PFSK-1 (cell line): ENCODE measurements around the gene RECQL5. TPM values are rescaled to one million over a fixed set of nuclear protein-coding genes. Genes with fewer than 3 reads are reported as not detected.
A peak's percentile ranks its signal among the peaks of the same experiment; 100 is the strongest.

ENCODE experiments used
- FOXP2 ChIP-seq: optimal IDR thresholded peaks from 2 replicates; pipeline ENCODE3; 2011; ENCODE audit warnings: borderline replicate concordance, control low read depth, inconsistent platforms; ENCODE audit not compliant: insufficient read depth; ENCODE audit errors: extremely low read length, extremely low read depth
- POLR2AphosphoS5 ChIP-seq: IDR thresholded peaks from 2 replicates; pipeline ENCODE4 v1.6.1; 2012; ENCODE audit warnings: low read depth, mild to moderate bottlenecking, control low read depth, low read length, moderate library complexity
- REST ChIP-seq, 2 experiments: IDR thresholded peaks; 2 replicates each; pipeline versions ENCODE4 v1.6.1 to v1.8.0; 2011 to 2012; ENCODE audit warnings: low read depth in 2 of 2, low read length in 2 of 2, control low read depth in 1 of 2, inconsistent platforms in 1 of 2, mild to moderate bottlenecking in 1 of 2, moderate library complexity in 1 of 2; ENCODE audit not compliant: insufficient read depth in 1 of 2
- SIN3A ChIP-seq: IDR thresholded peaks from 2 replicates; pipeline ENCODE4 v1.6.1; 2012; ENCODE audit warnings: mild to moderate bottlenecking, low read length, moderate library complexity, borderline replicate concordance; ENCODE audit not compliant: insufficient read depth
- TAF1 ChIP-seq: IDR thresholded peaks from 2 replicates; pipeline ENCODE4 v1.6.1; 2012; ENCODE audit warnings: low read length, control low read depth, borderline replicate concordance; ENCODE audit not compliant: insufficient read depth
- polyA plus RNA-seq: library from polyadenylated mRNA; unstranded; fragments of >200 nt; gene quantifications from one replicate; pipeline ENCODE4 v1.2.1, GENCODE V29; 2012; ENCODE audit warnings: low read depth, missing spikeins; ENCODE audit not compliant: insufficient read length

The RECQL5 gene
- 29.4 TPM for polyA plus RNA-seq

GRCh38 chr17:75666959-75667790, at the start of gene RECQL5, which contains the start of gene SAP30BP:
Gene RECQL5 (minus strand): TSS chr17:75667154. CDS start chr17:75666557, 597 bp downstream.
Gene SAP30BP (plus strand): TSS chr17:75667338. CDS start chr17:75667373, 35 bp downstream.
- no peak for TF ChIP-seq FOXP2
- peak; percentile 59; the same call in 1 of the 2 replicates for TF ChIP-seq SIN3A
- peak; percentile 31 to 32; a peak in 1 of 4 replicates for TF ChIP-seq REST (IDR thresholded peaks at IDR 0.05; ENCODE audit: insufficient read depth in 1 of 2, low read depth in 2 of 2, low read length in 2 of 2)
- peak; percentile 88; the same call in 1 of the 2 replicates for TF ChIP-seq TAF1
- TF ChIP-seq POLR2AphosphoS5, result peak; percentile 88

- TF ChIP-seq SIN3A, result no peak
- TF ChIP-seq REST (IDR thresholded peaks at IDR 0.05; ENCODE audit: insufficient read depth in 1 of 2, low read depth in 2 of 2, low read length in 2 of 2), result no peak
- TF ChIP-seq POLR2AphosphoS5, result no peak
- no peak for TF ChIP-seq TAF1
- no peak for TF ChIP-seq FOXP2
Measured at GRCh38 chr17:75712446-75712845, 45.5 kb upstream of the RECQL5 start.

- no peak for TF ChIP-seq POLR2AphosphoS5
- TF ChIP-seq FOXP2, result no peak
- TF ChIP-seq REST (IDR thresholded peaks at IDR 0.05; ENCODE audit: insufficient read depth in 1 of 2, low read depth in 2 of 2, low read length in 2 of 2), result no peak
- no peak for TF ChIP-seq SIN3A
Measured at GRCh38 chr17:75707079-75707571, 40.2 kb upstream of the RECQL5 start.

- TF ChIP-seq FOXP2 (no peak), TAF1 (no peak), SIN3A (no peak), POLR2AphosphoS5 (no peak), REST (IDR thresholded peaks at IDR 0.05; ENCODE audit: insufficient read depth in 1 of 2, low read depth in 2 of 2, low read length in 2 of 2) (no peak)
Measured at GRCh38 chr17:75706042-75706728, 39.2 kb upstream of the RECQL5 start.
